GM19328 (cell line): ENCODE results near the gene TGFB2.
"Not testable (repeated sequence)": the region's sequence is repeated elsewhere in the genome, so short reads cannot be mapped to it uniquely, and the experiment has no call there.

Source experiments
- ATAC-seq: cut with Tn5 transposase; IDR thresholded peaks from one replicate; pipeline ENCODE4 v1.9.1; 2021; ENCODE audit warnings: mild to moderate bottlenecking, moderate library complexity; ENCODE audit not compliant: unreplicated experiment

Gene TGFB2

GRCh38 chr1:218344814-218345672 lies at the start of gene TGFB2:
Gene TGFB2 (plus strand): TSS chr1:218345336. CDS start chr1:218346702, 1,366 bp downstream.
- ATAC-seq = peak; percentile 31

GRCh38 chr1:218296162-218296561 lies 49.0 kb upstream of the TGFB2 start:
- no peak for ATAC-seq

- ATAC-seq = no peak
Observed at GRCh38 chr1:218297461-218297860, 47.7 kb upstream of the TGFB2 start.

- ATAC-seq = no peak
Observed at GRCh38 chr1:218297867-218298266, 47.3 kb upstream of the TGFB2 start.

- ATAC-seq = no peak
Observed at GRCh38 chr1:218298398-218298797, 46.7 kb upstream of the TGFB2 start.

GRCh38 chr1:218299416-218299815 lies 45.7 kb upstream of the TGFB2 start:
- peak; percentile 63 for ATAC-seq

GRCh38 chr1:218301217-218301616 lies 43.9 kb upstream of the TGFB2 start:
- no peak for ATAC-seq

GRCh38 chr1:218302155-218302554 lies 43.0 kb upstream of the TGFB2 start:
- ATAC-seq = no peak

- ATAC-seq = no peak
Observed at GRCh38 chr1:218303176-218303879, 41.8 kb upstream of the TGFB2 start.

- ATAC-seq = no peak
Observed at GRCh38 chr1:218304281-218305039, 40.7 kb upstream of the TGFB2 start.

- no peak for ATAC-seq
Observed at GRCh38 chr1:218305472-218306064, 39.6 kb upstream of the TGFB2 start.

GRCh38 chr1:218312509-218312908 lies 32.6 kb upstream of the TGFB2 start:
- ATAC-seq = no peak

- ATAC-seq = no peak
Observed at GRCh38 chr1:218314316-218314715, 30.8 kb upstream of the TGFB2 start.

GRCh38 chr1:218315638-218316037 lies 29.5 kb upstream of the TGFB2 start:
- no peak for ATAC-seq

- no peak for ATAC-seq
Observed at GRCh38 chr1:218317061-218317460, 28.1 kb upstream of the TGFB2 start.

GRCh38 chr1:218320182-218320581 lies 25.0 kb upstream of the TGFB2 start:
- ATAC-seq = not testable (repeated sequence)

GRCh38 chr1:218322762-218323161 lies 22.4 kb upstream of the TGFB2 start:
- ATAC-seq = no peak

GRCh38 chr1:218323568-218324225 lies 21.4 kb upstream of the TGFB2 start:
- no peak for ATAC-seq

- no peak for ATAC-seq
Observed at GRCh38 chr1:218324226-218324580, 20.9 kb upstream of the TGFB2 start.

GRCh38 chr1:218328769-218329168 lies 16.4 kb upstream of the TGFB2 start:
- ATAC-seq = no peak
